SK-N-SH treated with all-trans-retinoic acid at 6 μM for 48 hours (cell line): ENCODE results near the gene BOD1L1.

Experiments used
- ATAC-seq: fragments of 200-7000 bp; cut with Tn5 transposase; 3 replicates; pipeline ENCODE4 v1.9.1; 2020; ENCODE audit warnings: mild to moderate bottlenecking, moderate library complexity
- ARNTL ChIP-seq: fragments of 450-650 bp; formaldehyde crosslinking; IDR thresholded peaks from 2 replicates; pipeline ENCODE4 v1.5.0; 2020; ENCODE audit warnings: low read depth, mild to moderate bottlenecking, moderate library complexity, borderline replicate concordance
- BACH2 ChIP-seq: fragments of 250-450 bp; sonication (Bioruptor Pico); IDR thresholded peaks from 2 replicates; pipeline ENCODE4 v1.9.0; 2021; ENCODE audit warnings: mild to moderate bottlenecking, borderline replicate concordance
- CSDC2 ChIP-seq: fragments of 250-450 bp; sonication (Bioruptor Pico); IDR thresholded peaks from 2 replicates; pipeline ENCODE4 v1.5.0; 2020; ENCODE audit warnings: mild to moderate bottlenecking, moderate library complexity
- CSRNP3 ChIP-seq: fragments of 250-450 bp; sonication (Bioruptor Pico); IDR thresholded peaks from 2 replicates; pipeline ENCODE4 v1.5.1; 2021; ENCODE audit warnings: mild to moderate bottlenecking, moderate library complexity
- GLIS3 ChIP-seq: fragments of 250-450 bp; sonication (Bioruptor Pico); IDR thresholded peaks from 2 replicates; pipeline ENCODE4 v1.5.0; 2020; ENCODE audit warnings: mild to moderate bottlenecking, moderate library complexity
- ISL1 ChIP-seq: fragments of 250-450 bp; sonication (Bioruptor Pico); IDR thresholded peaks from 2 replicates; pipeline ENCODE4 v2.1.2; 2022; ENCODE audit warnings: mild to moderate bottlenecking, moderate library complexity
- OSR1 ChIP-seq: fragments of 250-450 bp; sonication (Bioruptor Pico); IDR thresholded peaks from 2 replicates; pipeline ENCODE4 v1.8.0; 2022; ENCODE audit warnings: moderate library complexity, mild to moderate bottlenecking, inconsistent platforms
- PATZ1 ChIP-seq: fragments of 250-450 bp; sonication (Bioruptor Pico); IDR thresholded peaks from 2 replicates; pipeline ENCODE4 v1.8.0; 2020; ENCODE audit warnings: mild to moderate bottlenecking, moderate library complexity, borderline replicate concordance
- POU6F1 ChIP-seq: fragments of 250-450 bp; sonication (Bioruptor Pico); IDR thresholded peaks from 2 replicates; pipeline ENCODE4 v1.8.0; 2021; ENCODE audit warnings: low read depth, mild to moderate bottlenecking, moderate library complexity, borderline replicate concordance
- PPARA ChIP-seq: fragments of 250-450 bp; sonication (Bioruptor Pico); IDR thresholded peaks from 2 replicates; pipeline ENCODE4 v1.5.0; 2020; ENCODE audit warnings: mild to moderate bottlenecking, borderline replicate concordance
- RARB ChIP-seq: fragments of 250-450 bp; sonication (Bioruptor Pico); IDR thresholded peaks from 2 replicates; pipeline ENCODE4 v1.8.0; 2021; ENCODE audit warnings: mild to moderate bottlenecking, moderate library complexity
- TCF4 ChIP-seq: fragments of 250-450 bp; sonication (Bioruptor Pico); IDR thresholded peaks from 2 replicates; pipeline ENCODE4 v1.8.0; 2021; ENCODE audit warnings: mild to moderate bottlenecking, moderate library complexity, borderline replicate concordance
- TOX ChIP-seq: fragments of 250-450 bp; sonication (Bioruptor Pico); IDR thresholded peaks from 2 replicates; pipeline ENCODE4 v1.8.0; 2021; ENCODE audit warnings: mild to moderate bottlenecking, moderate library complexity, borderline replicate concordance
- TSHZ2 ChIP-seq: fragments of 250-450 bp; sonication (Bioruptor Pico); IDR thresholded peaks from 2 replicates; pipeline ENCODE4 v1.5.0; 2020; ENCODE audit warnings: mild to moderate bottlenecking, moderate library complexity
- ZC3H10 ChIP-seq: fragments of 250-450 bp; sonication (Bioruptor Pico); IDR thresholded peaks from 2 replicates; pipeline ENCODE4 v1.5.1; 2021; ENCODE audit warnings: mild to moderate bottlenecking, moderate library complexity
- ZFP30 ChIP-seq: fragments of 450-650 bp; formaldehyde crosslinking; IDR thresholded peaks from 2 replicates; pipeline ENCODE4 v1.5.0; 2022; ENCODE audit warnings: mild to moderate bottlenecking, moderate library complexity
- ZNF70 ChIP-seq: fragments of 450-650 bp; formaldehyde crosslinking; IDR thresholded peaks from 2 replicates; pipeline ENCODE4 v1.5.0; 2020; ENCODE audit warnings: mild to moderate bottlenecking, moderate library complexity

BOD1L1 gene

GRCh38 chr4:13547485-13548041, 80.0 kb downstream of the BOD1L1 start:
- ATAC-seq, result no peak
- no peak for TF ChIP-seq CSDC2
- no peak for TF ChIP-seq CSRNP3
- no peak for TF ChIP-seq TOX (CRISPR knock-in tag)
- no peak for TF ChIP-seq GLIS3
- TF ChIP-seq ARNTL, result no peak
- no peak for TF ChIP-seq OSR1 (CRISPR knock-in tag)
- TF ChIP-seq ZNF70, result no peak
- no peak for TF ChIP-seq PPARA (CRISPR knock-in tag)
- no peak for TF ChIP-seq TCF4 (CRISPR knock-in tag)
- TF ChIP-seq BACH2 (CRISPR knock-in tag), result no peak
- TF ChIP-seq ZFP30 (CRISPR knock-in tag), result no peak
- TF ChIP-seq ZC3H10 (CRISPR knock-in tag), result no peak
- TF ChIP-seq ISL1, result no peak
- no peak for TF ChIP-seq TSHZ2 (CRISPR knock-in tag)
- no peak for TF ChIP-seq RARB (CRISPR knock-in tag)
- no peak for TF ChIP-seq PATZ1 (CRISPR knock-in tag)
- no peak for TF ChIP-seq POU6F1 (CRISPR knock-in tag)

GRCh38 chr4:13546941-13547484, 80.5 kb downstream of the BOD1L1 start:
- no peak for TF ChIP-seq BACH2 (CRISPR knock-in tag)
- TF ChIP-seq TCF4 (CRISPR knock-in tag), result no peak
- TF ChIP-seq ZC3H10 (CRISPR knock-in tag), result no peak
- no peak for ATAC-seq

- ATAC-seq, result no peak
- TF ChIP-seq ZC3H10 (CRISPR knock-in tag), result no peak
- TF ChIP-seq CSDC2, result no peak
- TF ChIP-seq PATZ1 (CRISPR knock-in tag), result no peak
These were observed 81.2 kb downstream of the BOD1L1 start for GRCh38 chr4:13546142-13546940.
